ENCODE data around the gene CMIP.

CMIP gene

GRCh38 chr16:81719993-81720392 lies 275.4 kb downstream of the CMIP start:
- Histone ChIP-seq H3K4ac (ENCODE audit: low read depth in 1 of 2, low read length in 2 of 2) (no peak overlapping the region), H3K23ac (ENCODE audit: low read length in 2 of 2) (no peak overlapping the region), H4K91ac (ENCODE audit: low read length) (no peak overlapping the region), H2BK12ac (ENCODE audit: low read length in 2 of 2) (peak overlapping the region in 1 of 2 experiments; percentile 56), H3K79me1 (replicated peaks; ENCODE audit: low read length, poor library complexity, severe bottlenecking) (no peaks in the 10 kb centered on the region), H2AK5ac (ENCODE audit: low read length, severe bottlenecking) (no peak overlapping the region), H2AFZ (ENCODE audit: low read depth, low read length) (no peak overlapping the region), H3K27ac (ENCODE audit: low read length, poor library complexity, severe bottlenecking) (no peak overlapping the region), H2BK5ac (ENCODE audit: low read depth, low read length, poor library complexity, severe bottlenecking) (no peak overlapping the region), H3K4me3 (ENCODE audit: insufficient read depth in 1 of 2, low read depth in 1 of 2, low read length in 2 of 2) (no peak overlapping the region), H3K4me1 (ENCODE audit: control insufficient read depth, insufficient read depth, low read depth, low read length) (no peaks in the 10 kb centered on the region), H3K36me3 (ENCODE audit: control insufficient read depth in 1 of 2, insufficient read depth in 2 of 2, low read depth in 1 of 2, low read length in 2 of 2) (no peaks in the 10 kb centered on the region), H3K18ac (ENCODE audit: low read depth in 1 of 2, low read length in 2 of 2) (no peak overlapping the region), H4K8ac (ENCODE audit: low read length) (no peak overlapping the region), H2BK15ac (ENCODE audit: low read depth, poor library complexity, severe bottlenecking) (no peak overlapping the region), H3K9me3 (ENCODE audit: control insufficient read depth, low read length) (no peaks in the 10 kb centered on the region), H3K9ac (ENCODE audit: low read length) (no peak overlapping the region), H3K27me3 (ENCODE audit: control insufficient read depth in 1 of 2, insufficient read depth in 1 of 2, low read length in 2 of 2) (peaks cover 3 to 10% of the 10 kb centered on the region in 2 experiments), H3K14ac (ENCODE audit: low read length in 2 of 2) (no peak overlapping the region), H2BK120ac (ENCODE audit: low read depth, low read length) (no peak overlapping the region), H3K4me2 (ENCODE audit: low read length, poor library complexity, severe bottlenecking) (no peak overlapping the region)
- no peak for DNase-seq
- 98% methylated on average over 2 of the region's 2 CpGs for WGBS

- Histone ChIP-seq H2BK15ac (ENCODE audit: low read depth, poor library complexity, severe bottlenecking) (no peak overlapping the region), H3K4me3 (ENCODE audit: insufficient read depth in 1 of 2, low read depth in 1 of 2, low read length in 2 of 2) (no peak overlapping the region), H3K23ac (ENCODE audit: low read length in 2 of 2) (no peak overlapping the region), H2BK12ac (ENCODE audit: low read length in 2 of 2) (no peak overlapping the region), H3K4me1 (ENCODE audit: control insufficient read depth, insufficient read depth, low read depth, low read length) (no peaks in the 10 kb centered on the region), H2AK5ac (ENCODE audit: low read length, severe bottlenecking) (no peak overlapping the region), H2AFZ (ENCODE audit: low read depth, low read length) (no peak overlapping the region), H3K18ac (ENCODE audit: low read depth in 1 of 2, low read length in 2 of 2) (no peak overlapping the region), H2BK5ac (ENCODE audit: low read depth, low read length, poor library complexity, severe bottlenecking) (no peak overlapping the region), H3K27ac (ENCODE audit: low read length, poor library complexity, severe bottlenecking) (no peak overlapping the region), H3K9me3 (ENCODE audit: control insufficient read depth, low read length) (no peaks in the 10 kb centered on the region), H4K91ac (ENCODE audit: low read length) (no peak overlapping the region), H3K4me2 (ENCODE audit: low read length, poor library complexity, severe bottlenecking) (no peak overlapping the region), H2BK120ac (ENCODE audit: low read depth, low read length) (no peak overlapping the region), H3K9ac (ENCODE audit: low read length) (no peak overlapping the region), H3K14ac (ENCODE audit: low read length in 2 of 2) (no peak overlapping the region), H4K8ac (ENCODE audit: low read length) (no peak overlapping the region), H3K36me3 (ENCODE audit: control insufficient read depth in 1 of 2, insufficient read depth in 2 of 2, low read depth in 1 of 2, low read length in 2 of 2) (no peaks in the 10 kb centered on the region), H3K4ac (ENCODE audit: low read depth in 1 of 2, low read length in 2 of 2) (no peak overlapping the region), H3K79me1 (replicated peaks; ENCODE audit: low read length, poor library complexity, severe bottlenecking) (no peaks in the 10 kb centered on the region), H3K27me3 (ENCODE audit: control insufficient read depth in 1 of 2, insufficient read depth in 1 of 2, low read length in 2 of 2) (peaks cover 3 to 18% of the 10 kb centered on the region in 2 experiments)
- 81% methylated on average over 10 of the region's 10 CpGs for WGBS
- peak; percentile 74 for DNase-seq
These were observed 276.6 kb downstream of the CMIP start for GRCh38 chr16:81720973-81721906.

DNA sequence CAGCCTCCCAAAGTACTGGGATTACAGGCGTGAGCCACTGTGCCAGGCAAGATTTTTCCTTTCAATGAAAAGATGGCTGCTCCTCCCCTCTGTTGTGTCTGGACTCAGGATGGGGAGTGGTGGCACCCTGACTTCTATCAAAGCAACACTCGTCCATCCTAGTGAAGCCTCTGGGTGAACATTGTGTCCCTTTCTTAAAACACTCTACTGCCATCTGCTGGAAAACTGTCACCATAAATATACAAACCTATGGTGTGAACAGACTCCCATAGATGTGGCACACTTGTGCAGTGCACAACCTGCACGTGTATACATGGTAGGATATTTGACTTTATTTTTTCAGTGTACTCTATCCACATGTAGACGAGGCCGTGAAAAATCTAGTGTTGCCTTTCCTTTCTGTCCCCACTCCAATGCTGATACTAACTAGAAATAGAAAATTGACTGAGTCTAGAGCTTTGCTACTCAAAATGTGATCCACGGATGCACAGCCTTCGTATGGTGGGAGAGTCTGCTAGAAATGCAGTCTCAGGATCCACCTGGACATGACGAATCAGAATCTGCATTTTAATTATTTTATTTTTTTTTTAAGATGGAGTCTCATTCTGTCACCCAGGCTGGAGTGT lies 278.6 kb downstream of the CMIP start:
- H3K4me3 ChIP-seq (ENCODE audit: insufficient read depth in 1 of 2, low read depth in 1 of 2, low read length in 2 of 2): no peak overlapping the region
- WGBS: 47% methylated on average over 5 of the region's 8 CpGs
- H2AK5ac ChIP-seq (ENCODE audit: low read length, severe bottlenecking): no peak overlapping the region
- no peak overlapping the region for H2BK5ac ChIP-seq (ENCODE audit: low read depth, low read length, poor library complexity, severe bottlenecking)
- peak; percentile 85 for DNase-seq
- H2BK120ac ChIP-seq (ENCODE audit: low read depth, low read length): no peak overlapping the region
- no peak overlapping the region for H4K91ac ChIP-seq (ENCODE audit: low read length)
- no peak overlapping the region for H3K4ac ChIP-seq (ENCODE audit: low read depth in 1 of 2, low read length in 2 of 2)
- no peaks in the 10 kb centered on the region for H3K36me3 ChIP-seq (ENCODE audit: control insufficient read depth in 1 of 2, insufficient read depth in 2 of 2, low read depth in 1 of 2, low read length in 2 of 2)
- no peak overlapping the region for H3K14ac ChIP-seq (ENCODE audit: low read length in 2 of 2)
- H3K9me3 ChIP-seq (ENCODE audit: control insufficient read depth, low read length): no peaks in the 10 kb centered on the region
- H2BK15ac ChIP-seq (ENCODE audit: low read depth, poor library complexity, severe bottlenecking): peak overlapping the region; percentile 68
- no peak overlapping the region for H3K27ac ChIP-seq (ENCODE audit: low read length, poor library complexity, severe bottlenecking)
- H2BK12ac ChIP-seq (ENCODE audit: low read length in 2 of 2): no peak overlapping the region
- peaks cover 3 to 29% of the 10 kb centered on the region in 2 experiments for H3K27me3 ChIP-seq (ENCODE audit: control insufficient read depth in 1 of 2, insufficient read depth in 1 of 2, low read length in 2 of 2)
- no peaks in the 10 kb centered on the region for H3K4me1 ChIP-seq (ENCODE audit: control insufficient read depth, insufficient read depth, low read depth, low read length)
- no peak overlapping the region for H4K8ac ChIP-seq (ENCODE audit: low read length)
- H2AFZ ChIP-seq (ENCODE audit: low read depth, low read length): no peak overlapping the region
- no peaks in the 10 kb centered on the region for H3K79me1 ChIP-seq (replicated peaks; ENCODE audit: low read length, poor library complexity, severe bottlenecking)
- no peak overlapping the region for H3K23ac ChIP-seq (ENCODE audit: low read length in 2 of 2)
- H3K4me2 ChIP-seq (ENCODE audit: low read length, poor library complexity, severe bottlenecking): no peak overlapping the region
- no peak overlapping the region for H3K18ac ChIP-seq (ENCODE audit: low read depth in 1 of 2, low read length in 2 of 2)
- H3K9ac ChIP-seq (ENCODE audit: low read length): no peak overlapping the region

GRCh38 chr16:81728435-81728834 lies 283.8 kb downstream of the CMIP start:
- H2AFZ ChIP-seq (ENCODE audit: low read depth, low read length): no peak overlapping the region
- H4K91ac ChIP-seq (ENCODE audit: low read length): no peak overlapping the region
- no peak overlapping the region for H2BK15ac ChIP-seq (ENCODE audit: low read depth, poor library complexity, severe bottlenecking)
- H2BK120ac ChIP-seq (ENCODE audit: low read depth, low read length): no peak overlapping the region
- peaks cover 16% of the 10 kb centered on the region for H3K4me1 ChIP-seq (ENCODE audit: control insufficient read depth, insufficient read depth, low read depth, low read length)
- H3K18ac ChIP-seq (ENCODE audit: low read depth in 1 of 2, low read length in 2 of 2): no peak overlapping the region
- no peak overlapping the region for H4K8ac ChIP-seq (ENCODE audit: low read length)
- no peak overlapping the region for H2BK12ac ChIP-seq (ENCODE audit: low read length in 2 of 2)
- no peak overlapping the region for H2AK5ac ChIP-seq (ENCODE audit: low read length, severe bottlenecking)
- no peaks in the 10 kb centered on the region for H3K36me3 ChIP-seq (ENCODE audit: control insufficient read depth in 1 of 2, insufficient read depth in 2 of 2, low read depth in 1 of 2, low read length in 2 of 2)
- H2BK5ac ChIP-seq (ENCODE audit: low read depth, low read length, poor library complexity, severe bottlenecking): no peak overlapping the region
- H3K23ac ChIP-seq (ENCODE audit: low read length in 2 of 2): no peak overlapping the region
- H3K14ac ChIP-seq (ENCODE audit: low read length in 2 of 2): no peak overlapping the region
- no peak overlapping the region for H3K4me2 ChIP-seq (ENCODE audit: low read length, poor library complexity, severe bottlenecking)
- no peak overlapping the region for H3K4me3 ChIP-seq (ENCODE audit: insufficient read depth in 1 of 2, low read depth in 1 of 2, low read length in 2 of 2)
- H3K9ac ChIP-seq (ENCODE audit: low read length): no peak overlapping the region
- peaks cover 3 to 40% of the 10 kb centered on the region in 2 experiments for H3K27me3 ChIP-seq (ENCODE audit: control insufficient read depth in 1 of 2, insufficient read depth in 1 of 2, low read length in 2 of 2)
- no peaks in the 10 kb centered on the region for H3K79me1 ChIP-seq (replicated peaks; ENCODE audit: low read length, poor library complexity, severe bottlenecking)
- no peak overlapping the region for H3K27ac ChIP-seq (ENCODE audit: low read length, poor library complexity, severe bottlenecking)
- DNase-seq: no peak
- WGBS: 93% methylated on average over 4 of the region's 4 CpGs
- H3K4ac ChIP-seq (ENCODE audit: low read depth in 1 of 2, low read length in 2 of 2): no peak overlapping the region
- no peaks in the 10 kb centered on the region for H3K9me3 ChIP-seq (ENCODE audit: control insufficient read depth, low read length)
